Measurements from ENCODE around the gene TMEM60.

DNA sequence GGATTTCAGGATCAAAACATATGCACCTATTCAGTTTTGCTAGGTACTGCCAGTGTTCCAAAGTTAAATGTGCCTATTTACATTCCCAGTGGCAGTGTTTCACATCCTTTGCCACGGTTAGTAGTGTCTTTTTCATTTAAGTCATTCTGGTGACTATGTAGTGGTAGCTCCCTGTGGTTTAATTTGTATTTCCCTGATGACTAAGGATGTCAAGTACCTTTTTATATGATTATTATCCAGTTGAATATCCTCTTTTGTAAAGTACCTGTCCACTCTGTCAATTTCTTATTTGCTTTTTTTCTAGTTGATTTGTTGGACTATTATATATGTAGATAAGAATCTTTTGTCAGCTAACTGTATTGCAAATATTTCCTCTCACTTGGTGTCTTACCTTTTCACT is 45.1 kb downstream of the TMEM60 start:
- TF ChIP-seq CTCF (IDR thresholded peaks at IDR 0.05) (no peak), POLR2AphosphoS5 (IDR thresholded peaks at IDR 0.05) (no peak)
